T-helper 17 cell (primary cell): ENCODE results near the gene CPEB4. TPM values are rescaled to one million over a fixed set of nuclear protein-coding genes. Genes with fewer than 3 reads are reported as not detected.

Experiments
- ATAC-seq: fragments of 150-1000 bp; cut with Tn5 transposase; 2 replicates; pipeline ENCODE4 v1.10.0; 2021; ENCODE audit warnings: mild to moderate bottlenecking, moderate library complexity
- DNase-seq, 3 donors: peaks; one replicate each; pipeline versions ENCODE4 v3.0.0 to v3.0.0-alpha.2; 2020 to 2021
- H3K9me3 ChIP-seq: one replicate; pipeline ENCODE4 v1.7.0; 2013; ENCODE audit warnings: low read length, mild to moderate bottlenecking; ENCODE audit not compliant: control insufficient read depth, poor library complexity, severe bottlenecking
- H3K27ac Mint-ChIP-seq: one replicate; pipeline ENCODE4 v1.8.0; 2022; ENCODE audit warnings: mild to moderate bottlenecking, moderate library complexity, mixed read lengths
- H3K27me3 Mint-ChIP-seq: one replicate; pipeline ENCODE4 v1.8.0; 2022; ENCODE audit warnings: mixed read lengths
- H3K36me3 Mint-ChIP-seq: one replicate; pipeline ENCODE4 v1.8.0; 2022; ENCODE audit warnings: low read depth, mixed read lengths
- H3K4me1 Mint-ChIP-seq: one replicate; pipeline ENCODE4 v1.8.0; 2022; ENCODE audit warnings: mild to moderate bottlenecking, mixed read lengths
- H3K4me3 Mint-ChIP-seq: one replicate; pipeline ENCODE4 v1.8.0; 2022; ENCODE audit warnings: mild to moderate bottlenecking, moderate library complexity, mixed read lengths
- total RNA-seq, 4 donors: library from RNA in 2 of 4; stranded (reverse) in 2 of 4; gene quantifications; one replicate each; pipeline ENCODE4 v1.2.3 and lab custom pipeline; 2022 to 2026

Gene CPEB4
- total RNA-seq, 2 donors from 2014 or later = 25.3 to 33.3 TPM

- Mint-ChIP-seq H3K4me1 (peaks cover 4% of the 10 kb centered on the region), H3K27me3 (peaks cover 11% of the 10 kb centered on the region), H3K27ac (no peak overlapping the region), H3K36me3 (no peaks in the 10 kb centered on the region), H3K4me3 (no peak overlapping the region)
- ATAC-seq (no peak), DNase-seq (no peak)
- no peaks in the 10 kb centered on the region for H3K9me3 ChIP-seq
Measured at GRCh38 chr5:173853370-173854131, 34.6 kb upstream of the CPEB4 start.

- no peak overlapping the region for H3K4me3 Mint-ChIP-seq
- peaks cover 4% of the 10 kb centered on the region for H3K4me1 Mint-ChIP-seq
- H3K27ac Mint-ChIP-seq = no peak overlapping the region
- no peaks in the 10 kb centered on the region for H3K36me3 Mint-ChIP-seq
- ATAC-seq (no peak), DNase-seq (no peak)
- H3K9me3 ChIP-seq = no peaks in the 10 kb centered on the region
- peaks cover 19% of the 10 kb centered on the region for H3K27me3 Mint-ChIP-seq
Measured at GRCh38 chr5:173855162-173855994, 32.8 kb upstream of the CPEB4 start.

GRCh38 chr5:173855995-173856656 is 32.0 kb upstream of the CPEB4 start:
- DNase-seq (no peak), ATAC-seq (no peak)
- Mint-ChIP-seq H3K4me1 (peaks cover 4% of the 10 kb centered on the region), H3K27me3 (peaks cover 15% of the 10 kb centered on the region), H3K4me3 (no peak overlapping the region), H3K27ac (no peak overlapping the region), H3K36me3 (no peaks in the 10 kb centered on the region)
- no peaks in the 10 kb centered on the region for H3K9me3 ChIP-seq

GRCh38 chr5:173857234-173857633 is 30.9 kb upstream of the CPEB4 start:
- no peak overlapping the region for H3K27ac Mint-ChIP-seq
- no peak overlapping the region for H3K4me3 Mint-ChIP-seq
- H3K27me3 Mint-ChIP-seq = peaks cover 14% of the 10 kb centered on the region
- H3K4me1 Mint-ChIP-seq = peaks cover 4% of the 10 kb centered on the region
- H3K9me3 ChIP-seq = no peaks in the 10 kb centered on the region
- no peak for DNase-seq
- ATAC-seq = no peak
- no peaks in the 10 kb centered on the region for H3K36me3 Mint-ChIP-seq

- H3K36me3 Mint-ChIP-seq = no peaks in the 10 kb centered on the region
- H3K9me3 ChIP-seq = no peaks in the 10 kb centered on the region
- peaks cover 16% of the 10 kb centered on the region for H3K27me3 Mint-ChIP-seq
- ATAC-seq = no peak
- H3K27ac Mint-ChIP-seq = no peak overlapping the region
- DNase-seq = no peak
- H3K4me3 Mint-ChIP-seq = no peak overlapping the region
- peaks cover 4% of the 10 kb centered on the region for H3K4me1 Mint-ChIP-seq
Measured at GRCh38 chr5:173858021-173858669, 30.0 kb upstream of the CPEB4 start.

- Mint-ChIP-seq H3K4me1 (peaks cover 4% of the 10 kb centered on the region), H3K4me3 (no peak overlapping the region)
Measured at GRCh38 chr5:173858670-173859407, 29.3 kb upstream of the CPEB4 start.

GRCh38 chr5:173859408-173860159 is 28.6 kb upstream of the CPEB4 start:
- peaks cover 16% of the 10 kb centered on the region for H3K27me3 Mint-ChIP-seq
- no peak overlapping the region for H3K4me3 Mint-ChIP-seq
- no peak overlapping the region for H3K27ac Mint-ChIP-seq
- ATAC-seq = no peak
- DNase-seq = no peak
- no peaks in the 10 kb centered on the region for H3K36me3 Mint-ChIP-seq
- peaks cover 4% of the 10 kb centered on the region for H3K4me1 Mint-ChIP-seq
- H3K9me3 ChIP-seq = no peaks in the 10 kb centered on the region

More at GRCh38 chr5:173858670-173859407, 29.3 kb upstream of the CPEB4 start:
- peaks cover 16% of the 10 kb centered on the region for H3K27me3 Mint-ChIP-seq
- H3K27ac Mint-ChIP-seq = no peak overlapping the region
- H3K36me3 Mint-ChIP-seq = no peaks in the 10 kb centered on the region
- DNase-seq = no peak
- no peak for ATAC-seq
- no peaks in the 10 kb centered on the region for H3K9me3 ChIP-seq

GRCh38 chr5:173862047-173862477 is 26.1 kb upstream of the CPEB4 start:
- ATAC-seq = no peak
- H3K4me3 Mint-ChIP-seq = no peak overlapping the region
- H3K36me3 Mint-ChIP-seq = no peaks in the 10 kb centered on the region
- H3K27ac Mint-ChIP-seq = no peak overlapping the region
- no peaks in the 10 kb centered on the region for H3K4me1 Mint-ChIP-seq
- no peak for DNase-seq
- H3K27me3 Mint-ChIP-seq = peaks cover 25% of the 10 kb centered on the region
- no peaks in the 10 kb centered on the region for H3K9me3 ChIP-seq

GRCh38 chr5:173863359-173863758 is 24.8 kb upstream of the CPEB4 start:
- Mint-ChIP-seq H3K27ac (no peak overlapping the region), H3K27me3 (peaks cover 25% of the 10 kb centered on the region), H3K36me3 (peaks cover 2% of the 10 kb centered on the region), H3K4me1 (no peaks in the 10 kb centered on the region), H3K4me3 (no peak overlapping the region)
- no peaks in the 10 kb centered on the region for H3K9me3 ChIP-seq
- ATAC-seq (no peak), DNase-seq (no peak)

- no peak for ATAC-seq
- Mint-ChIP-seq H3K36me3 (peaks cover 5% of the 10 kb centered on the region), H3K27ac (no peak overlapping the region), H3K4me1 (no peaks in the 10 kb centered on the region), H3K27me3 (peaks cover 22% of the 10 kb centered on the region), H3K4me3 (no peak overlapping the region)
- H3K9me3 ChIP-seq = no peaks in the 10 kb centered on the region
- no peak for DNase-seq
Measured at GRCh38 chr5:173864126-173865050, 23.8 kb upstream of the CPEB4 start.

- no peak for DNase-seq
- H3K9me3 ChIP-seq = no peaks in the 10 kb centered on the region
- ATAC-seq = no peak
- Mint-ChIP-seq H3K36me3 (peaks cover 6% of the 10 kb centered on the region), H3K4me1 (no peaks in the 10 kb centered on the region), H3K27me3 (peaks cover 16% of the 10 kb centered on the region), H3K4me3 (no peak overlapping the region), H3K27ac (no peak overlapping the region)
Measured at GRCh38 chr5:173866243-173866857, 21.8 kb upstream of the CPEB4 start.
